ENCODE data around the gene SLC12A5.

Gene SLC12A5

DNA sequence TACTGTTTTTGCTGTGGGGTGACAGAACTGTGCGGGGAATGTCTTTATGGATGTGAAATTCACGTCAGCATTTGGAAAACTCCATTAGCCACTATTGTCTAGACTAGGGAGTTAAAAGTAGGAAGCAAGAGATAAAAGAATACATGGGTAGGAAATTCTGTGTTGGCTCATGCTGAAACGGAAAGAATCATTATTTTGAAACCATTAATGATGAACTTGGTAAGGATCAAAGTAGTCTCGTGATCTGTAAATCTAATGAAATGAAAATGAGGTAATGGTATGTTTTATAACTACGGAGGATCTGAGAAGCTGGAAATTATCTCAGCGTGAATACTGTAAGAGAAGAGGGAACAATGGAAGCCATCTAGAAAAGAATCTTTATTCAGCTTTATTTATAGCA is 78.0 kb downstream of the SLC12A5 start:
- Histone ChIP-seq H3K4me1 (ENCODE audit: control insufficient read depth in 2 of 2, insufficient read depth in 1 of 2, low read depth in 1 of 2, low read length in 2 of 2) (no peaks in the 10 kb centered on the region), H3K4me2 (ENCODE audit: insufficient read depth, low read length, poor library complexity, severe bottlenecking) (no peak overlapping the region), H2BK120ac (ENCODE audit: low read depth, low read length) (no peak overlapping the region), H3K27ac (replicated peaks; ENCODE audit: low read length) (no peak overlapping the region), H3K23ac (ENCODE audit: low read depth, low read length, poor library complexity) (no peak overlapping the region), H3K27me3 (ENCODE audit: control insufficient read depth in 3 of 3, insufficient read depth in 3 of 3, low read depth in 1 of 3, low read length in 3 of 3) (peaks cover 0 to 23% (median 5%) of the 10 kb centered on the region in 3 experiments), H4K91ac (ENCODE audit: low read depth, low read length, poor library complexity) (no peak overlapping the region), H3K36me3 (replicated peaks in 1 of 2; ENCODE audit: control insufficient read depth in 2 of 2, insufficient read depth in 2 of 2, low read length in 2 of 2) (no peaks in the 10 kb centered on the region), H2AFZ (ENCODE audit: low read length) (no peak overlapping the region), H3K79me1 (ENCODE audit: low read depth, low read length) (no peaks in the 10 kb centered on the region), H3K18ac (ENCODE audit: low read length) (no peak overlapping the region), H3K4ac (ENCODE audit: low read length) (no peak overlapping the region), H3K9me3 (replicated peaks in 1 of 2; ENCODE audit: control insufficient read depth in 2 of 2, insufficient read depth in 1 of 2, low read depth in 1 of 2, low read length in 2 of 2) (peaks cover 3% of the 10 kb centered on the region in 2 donors), H2BK5ac (ENCODE audit: low read length) (no peak overlapping the region), H3K9ac (ENCODE audit: low read depth, low read length, poor library complexity) (no peak overlapping the region), H3K4me3 (ENCODE audit: low read length in 2 of 2) (no peak overlapping the region), H2BK15ac (ENCODE audit: low read length) (no peak overlapping the region), H3K14ac (ENCODE audit: low read length) (no peak overlapping the region), H2AK5ac (ENCODE audit: low read depth, low read length) (no peak overlapping the region), H4K8ac (ENCODE audit: low read depth, low read length) (no peak overlapping the region), H2BK12ac (ENCODE audit: low read length) (no peak overlapping the region)
- no peak for DNase-seq (ENCODE audit: low spot score)
- WGBS, 2 donors (ENCODE audit: extremely low coverage in 2 of 2, insufficient read length in 2 of 2, insufficient replicate concordance in 1 of 2), result no CpG with 5 or more reads among the region's 6 CpGs

GRCh38 chr20:46108435-46108841 is 79.4 kb downstream of the SLC12A5 start:
- no peak overlapping the region for H2AFZ ChIP-seq (ENCODE audit: low read length)
- H3K79me1 ChIP-seq (ENCODE audit: low read depth, low read length), result no peaks in the 10 kb centered on the region
- no peak overlapping the region for H3K23ac ChIP-seq (ENCODE audit: low read depth, low read length, poor library complexity)
- no peak overlapping the region for H2BK5ac ChIP-seq (ENCODE audit: low read length)
- no CpG with 5 or more reads among the region's 5 CpGs for WGBS, 2 donors (ENCODE audit: extremely low coverage in 2 of 2, insufficient read length in 2 of 2, insufficient replicate concordance in 1 of 2)
- no peaks in the 10 kb centered on the region for H3K4me1 ChIP-seq (ENCODE audit: control insufficient read depth in 2 of 2, insufficient read depth in 1 of 2, low read depth in 1 of 2, low read length in 2 of 2)
- H3K4me3 ChIP-seq (ENCODE audit: low read length in 2 of 2), result no peak overlapping the region
- no peak overlapping the region for H2BK12ac ChIP-seq (ENCODE audit: low read length)
- H2BK15ac ChIP-seq (ENCODE audit: low read length), result no peak overlapping the region
- H2BK120ac ChIP-seq (ENCODE audit: low read depth, low read length), result no peak overlapping the region
- H3K4ac ChIP-seq (ENCODE audit: low read length), result no peak overlapping the region
- DNase-seq (ENCODE audit: low spot score), result no peak
- no peak overlapping the region for H2AK5ac ChIP-seq (ENCODE audit: low read depth, low read length)
- peaks cover 0 to 31% (median 5%) of the 10 kb centered on the region in 3 experiments for H3K27me3 ChIP-seq (ENCODE audit: control insufficient read depth in 3 of 3, insufficient read depth in 3 of 3, low read depth in 1 of 3, low read length in 3 of 3)
- H3K36me3 ChIP-seq (replicated peaks in 1 of 2; ENCODE audit: control insufficient read depth in 2 of 2, insufficient read depth in 2 of 2, low read length in 2 of 2), result no peaks in the 10 kb centered on the region
- H3K27ac ChIP-seq (replicated peaks; ENCODE audit: low read length), result no peak overlapping the region
- H4K91ac ChIP-seq (ENCODE audit: low read depth, low read length, poor library complexity), result no peak overlapping the region
- peaks cover 0 to 3% of the 10 kb centered on the region in 2 donors for H3K9me3 ChIP-seq (replicated peaks in 1 of 2; ENCODE audit: control insufficient read depth in 2 of 2, insufficient read depth in 1 of 2, low read depth in 1 of 2, low read length in 2 of 2)
- H3K9ac ChIP-seq (ENCODE audit: low read depth, low read length, poor library complexity), result no peak overlapping the region
- peak overlapping the region; percentile 15 for H3K18ac ChIP-seq (ENCODE audit: low read length)
- no peak overlapping the region for H3K14ac ChIP-seq (ENCODE audit: low read length)
- H3K4me2 ChIP-seq (ENCODE audit: insufficient read depth, low read length, poor library complexity, severe bottlenecking), result no peak overlapping the region
- no peak overlapping the region for H4K8ac ChIP-seq (ENCODE audit: low read depth, low read length)

DNA sequence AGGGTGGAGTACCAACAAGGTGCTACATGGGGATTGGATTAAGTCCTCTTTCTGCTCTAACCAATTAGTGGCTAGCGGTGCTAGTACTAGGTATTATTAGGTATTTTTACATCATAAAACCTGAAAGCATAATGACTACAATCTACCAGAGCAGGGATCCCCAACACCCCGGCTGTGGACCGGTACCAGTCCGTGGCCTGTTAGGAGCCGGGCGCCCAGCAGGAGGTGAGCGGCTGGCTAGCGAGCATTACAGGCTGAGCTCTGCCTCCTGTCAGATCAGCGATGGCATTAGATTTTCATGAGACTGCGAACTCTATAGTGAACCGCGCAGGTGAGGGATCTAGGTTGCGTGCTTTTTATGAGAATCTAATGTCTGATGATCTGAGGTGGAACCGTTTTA is 80.0 kb downstream of the SLC12A5 start:
- Histone ChIP-seq H3K27me3 (ENCODE audit: control insufficient read depth in 3 of 3, insufficient read depth in 3 of 3, low read depth in 1 of 3, low read length in 3 of 3) (peaks cover 0 to 36% (median 5%) of the 10 kb centered on the region in 3 experiments), H3K9me3 (replicated peaks in 1 of 2; ENCODE audit: control insufficient read depth in 2 of 2, insufficient read depth in 1 of 2, low read depth in 1 of 2, low read length in 2 of 2) (peaks cover 0 to 3% of the 10 kb centered on the region in 2 donors), H2AK5ac (ENCODE audit: low read depth, low read length) (no peak overlapping the region), H3K4ac (ENCODE audit: low read length) (no peak overlapping the region), H3K79me1 (ENCODE audit: low read depth, low read length) (no peaks in the 10 kb centered on the region), H3K4me1 (ENCODE audit: control insufficient read depth in 2 of 2, insufficient read depth in 1 of 2, low read depth in 1 of 2, low read length in 2 of 2) (no peaks in the 10 kb centered on the region), H3K9ac (ENCODE audit: low read depth, low read length, poor library complexity) (no peak overlapping the region), H3K4me2 (ENCODE audit: insufficient read depth, low read length, poor library complexity, severe bottlenecking) (no peak overlapping the region), H4K8ac (ENCODE audit: low read depth, low read length) (no peak overlapping the region), H3K23ac (ENCODE audit: low read depth, low read length, poor library complexity) (no peak overlapping the region), H3K14ac (ENCODE audit: low read length) (no peak overlapping the region), H2BK5ac (ENCODE audit: low read length) (no peak overlapping the region), H3K18ac (ENCODE audit: low read length) (no peak overlapping the region), H2BK12ac (ENCODE audit: low read length) (no peak overlapping the region), H3K4me3 (ENCODE audit: low read length in 2 of 2) (no peak overlapping the region), H2BK15ac (ENCODE audit: low read length) (no peak overlapping the region), H3K36me3 (replicated peaks in 1 of 2; ENCODE audit: control insufficient read depth in 2 of 2, insufficient read depth in 2 of 2, low read length in 2 of 2) (no peaks in the 10 kb centered on the region), H2BK120ac (ENCODE audit: low read depth, low read length) (no peak overlapping the region), H3K27ac (replicated peaks; ENCODE audit: low read length) (no peak overlapping the region), H4K91ac (ENCODE audit: low read depth, low read length, poor library complexity) (no peak overlapping the region), H2AFZ (ENCODE audit: low read length) (no peak overlapping the region)
- no CpG with 5 or more reads among the region's 14 CpGs for WGBS, 2 donors (ENCODE audit: extremely low coverage in 2 of 2, insufficient read length in 2 of 2, insufficient replicate concordance in 1 of 2)
- no peak for DNase-seq (ENCODE audit: low spot score)
